Measurements from ENCODE around the gene IRAK3. TPM values are rescaled to one million over a fixed set of nuclear protein-coding genes. Genes with fewer than 3 reads are reported as not detected.
A peak's percentile ranks its signal among the peaks of the same experiment; 100 is the strongest.

Gene IRAK3
- total RNA-seq, 3 donors from 2014 or later, result 2.7 to 11.1 (median 7.0) TPM

DNA sequence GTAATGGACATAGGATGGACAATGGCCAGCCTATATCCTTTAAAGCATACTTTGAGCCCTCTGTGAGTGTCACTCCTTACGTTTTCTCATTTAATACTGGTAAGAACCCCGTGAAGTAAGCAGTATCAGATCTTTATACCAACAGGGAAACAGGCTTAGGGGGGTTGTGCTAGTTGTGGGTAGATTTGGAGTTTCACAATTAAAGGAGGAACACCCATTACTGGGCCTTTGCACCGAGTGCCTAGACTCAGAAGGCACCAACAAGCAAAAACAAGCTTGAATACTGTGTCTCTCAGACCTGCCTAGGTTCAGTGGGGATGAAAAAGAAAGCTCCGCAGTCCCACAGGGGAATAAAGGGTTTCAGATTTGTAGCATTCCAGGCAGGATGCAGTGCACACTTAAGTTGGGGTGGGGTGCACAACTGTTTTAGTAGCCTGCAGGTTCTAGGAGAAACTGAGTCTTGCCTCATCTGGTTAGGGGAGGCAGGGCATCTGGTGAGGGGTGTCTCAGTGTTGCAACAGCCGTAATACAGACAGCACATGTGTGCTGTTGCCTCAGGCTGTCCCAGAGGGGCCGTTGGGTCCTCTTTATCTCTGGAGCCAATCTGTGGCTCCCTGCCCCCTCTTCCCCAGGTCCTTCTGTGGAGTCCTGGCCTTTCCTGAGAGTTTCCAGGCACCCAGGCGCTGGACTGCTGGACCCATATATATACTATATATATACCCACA is 51.2 kb downstream of the IRAK3 start:
- ATAC-seq, result no peak

DNA sequence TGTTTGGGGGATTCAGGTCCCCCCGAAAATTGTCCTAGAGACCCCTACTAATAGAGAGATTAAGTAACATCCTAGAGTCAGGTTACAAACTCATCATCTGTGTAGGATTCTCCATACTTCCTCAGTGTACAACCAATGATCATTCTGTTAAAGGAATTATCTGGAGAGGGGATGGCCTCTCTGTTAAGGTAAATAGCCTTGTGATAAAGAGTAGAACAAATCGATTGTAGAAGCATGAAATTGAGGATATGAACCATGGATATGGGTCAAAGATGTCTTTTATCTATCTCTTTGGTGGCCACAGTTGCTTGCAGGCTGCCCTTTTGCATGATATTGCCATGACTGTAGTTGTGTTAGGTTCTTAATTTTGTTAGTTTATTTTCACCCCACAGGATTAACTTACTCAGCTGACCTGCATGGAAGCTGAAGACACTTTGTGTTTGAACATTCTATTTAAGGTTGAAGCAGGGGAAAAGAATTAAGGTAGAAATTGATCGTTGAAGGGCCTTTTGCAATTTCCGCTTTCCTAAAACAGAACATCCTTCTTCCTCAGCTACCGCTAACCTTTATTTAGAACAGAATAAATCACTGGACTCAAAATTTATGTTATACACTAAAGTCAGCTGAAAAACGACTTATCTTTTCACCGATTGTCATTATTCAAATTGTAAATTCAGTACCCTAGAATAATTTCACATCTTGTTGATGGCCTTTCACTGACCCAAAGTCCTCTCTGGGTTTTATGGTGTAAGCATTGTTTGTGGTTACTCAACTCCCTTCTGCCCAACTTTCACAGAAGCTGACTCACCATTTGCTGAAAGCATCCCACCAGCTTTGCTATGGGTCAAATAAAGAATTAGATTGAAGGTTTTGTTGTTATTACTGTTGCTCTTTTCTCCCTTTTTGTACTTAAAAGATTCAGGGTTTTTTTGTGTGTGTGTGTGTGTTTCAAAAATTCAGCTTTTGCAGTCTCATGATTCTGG is 52.3 kb downstream of the IRAK3 start:
- H3K4me3 ChIP-seq, result no peak overlapping the region
- peak; percentile 36 for ATAC-seq
- no peaks in the 10 kb centered on the region for H3K9me3 ChIP-seq
- no peak for DNase-seq
- H3K4me1 ChIP-seq (ENCODE audit: low read depth), result no peaks in the 10 kb centered on the region
- TF ChIP-seq, protein P1, sequence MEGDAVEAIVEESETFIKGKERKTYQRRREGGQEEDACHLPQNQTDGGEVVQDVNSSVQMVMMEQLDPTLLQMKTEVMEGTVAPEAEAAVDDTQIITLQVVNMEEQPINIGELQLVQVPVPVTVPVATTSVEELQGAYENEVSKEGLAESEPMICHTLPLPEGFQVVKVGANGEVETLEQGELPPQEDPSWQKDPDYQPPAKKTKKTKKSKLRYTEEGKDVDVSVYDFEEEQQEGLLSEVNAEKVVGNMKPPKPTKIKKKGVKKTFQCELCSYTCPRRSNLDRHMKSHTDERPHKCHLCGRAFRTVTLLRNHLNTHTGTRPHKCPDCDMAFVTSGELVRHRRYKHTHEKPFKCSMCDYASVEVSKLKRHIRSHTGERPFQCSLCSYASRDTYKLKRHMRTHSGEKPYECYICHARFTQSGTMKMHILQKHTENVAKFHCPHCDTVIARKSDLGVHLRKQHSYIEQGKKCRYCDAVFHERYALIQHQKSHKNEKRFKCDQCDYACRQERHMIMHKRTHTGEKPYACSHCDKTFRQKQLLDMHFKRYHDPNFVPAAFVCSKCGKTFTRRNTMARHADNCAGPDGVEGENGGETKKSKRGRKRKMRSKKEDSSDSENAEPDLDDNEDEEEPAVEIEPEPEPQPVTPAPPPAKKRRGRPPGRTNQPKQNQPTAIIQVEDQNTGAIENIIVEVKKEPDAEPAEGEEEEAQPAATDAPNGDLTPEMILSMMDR (IDR thresholded peaks at IDR 0.05), result no peak
- no peaks in the 10 kb centered on the region for H3K36me3 ChIP-seq (ENCODE audit: low read depth)
- intact Hi-C loops (cut with DNase I, micrococcal nuclease), result no loop called here

More for the DNA sequence above, 51.2 kb downstream of the IRAK3 start:
- H3K36me3 ChIP-seq (ENCODE audit: low read depth), result no peaks in the 10 kb centered on the region
- peaks cover 5% of the 10 kb centered on the region for H3K4me1 ChIP-seq (ENCODE audit: low read depth)
- TF ChIP-seq, protein P1 (IDR thresholded peaks at IDR 0.05), result no peak
- no peak overlapping the region for H3K4me3 ChIP-seq
- H3K9me3 ChIP-seq, result no peaks in the 10 kb centered on the region
- DNase-seq, result no peak
- intact Hi-C loops (cut with DNase I, micrococcal nuclease), result no loop called here

DNA sequence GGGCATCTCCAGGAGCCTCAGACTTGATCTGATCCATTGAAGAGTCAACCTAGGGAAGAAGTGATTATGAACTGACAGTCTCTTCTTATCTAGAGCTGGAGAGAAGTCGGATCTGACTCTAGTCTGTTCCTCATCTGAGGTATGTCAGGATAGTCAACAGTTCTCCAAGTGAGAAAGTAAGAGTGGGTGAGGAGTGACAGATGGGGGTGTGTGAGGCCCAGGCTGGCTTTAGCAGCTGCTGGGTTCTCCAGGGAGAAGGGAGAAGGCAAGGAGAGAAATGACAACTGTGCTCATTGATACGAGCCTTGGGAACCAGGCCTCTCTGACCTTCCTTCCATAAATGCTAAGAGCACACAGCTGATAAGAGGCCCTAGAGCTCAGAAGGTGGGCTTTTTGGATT is 53.3 kb downstream of the IRAK3 start:
- Histone ChIP-seq H3K4me3 (no peak overlapping the region), H3K4me1 (ENCODE audit: low read depth) (no peaks in the 10 kb centered on the region), H3K9me3 (no peaks in the 10 kb centered on the region), H3K36me3 (ENCODE audit: low read depth) (no peaks in the 10 kb centered on the region)
- DNase-seq (no peak), ATAC-seq (no peak)
- TF ChIP-seq, protein P1 (IDR thresholded peaks at IDR 0.05), result no peak
- intact Hi-C loops (cut with DNase I, micrococcal nuclease), result no loop called here

- no peaks in the 10 kb centered on the region for H3K4me1 ChIP-seq (ENCODE audit: low read depth)
These were observed 54.9 kb downstream of the IRAK3 start for GRCh38 chr12:66243911-66244310.

DNA sequence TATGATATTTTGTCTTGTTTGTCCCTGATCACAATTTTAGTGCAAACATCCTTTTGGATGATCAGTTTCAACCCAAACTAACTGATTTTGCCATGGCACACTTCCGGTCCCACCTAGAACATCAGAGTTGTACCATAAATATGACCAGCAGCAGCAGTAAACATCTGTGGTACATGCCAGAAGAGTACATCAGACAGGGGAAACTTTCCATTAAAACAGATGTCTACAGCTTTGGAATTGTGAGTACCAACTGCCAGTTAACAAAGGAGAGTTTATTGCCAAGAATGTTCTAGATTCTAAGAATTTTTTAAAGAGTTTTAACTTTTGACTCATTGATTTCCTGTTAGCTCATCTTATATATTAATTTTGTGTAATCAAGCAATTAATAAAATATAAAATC is 55.4 kb downstream of the IRAK3 start:
- Histone ChIP-seq H3K36me3 (ENCODE audit: low read depth) (no peaks in the 10 kb centered on the region), H3K9me3 (no peaks in the 10 kb centered on the region), H3K4me1 (ENCODE audit: low read depth) (no peaks in the 10 kb centered on the region), H3K4me3 (no peak overlapping the region)
- no peak for DNase-seq
- TF ChIP-seq, protein P1 (IDR thresholded peaks at IDR 0.05), result no peak
- ATAC-seq, result no peak
- intact Hi-C loops (cut with DNase I, micrococcal nuclease), result no loop called here

More at GRCh38 chr12:66243911-66244310, 54.9 kb downstream of the IRAK3 start:
- no peaks in the 10 kb centered on the region for H3K9me3 ChIP-seq
- intact Hi-C loops (cut with DNase I, micrococcal nuclease), result no loop called here
- no peak overlapping the region for H3K4me3 ChIP-seq
- no peak for ATAC-seq
- H3K36me3 ChIP-seq (ENCODE audit: low read depth), result no peaks in the 10 kb centered on the region
- DNase-seq, result no peak
- TF ChIP-seq, protein P1 (IDR thresholded peaks at IDR 0.05), result no peak

Measured in mucosa of descending colon (tissue), 3 donors.